Osteoblast (primary cell): ENCODE results near the gene OSBPL6. TPM values are rescaled to one million over a fixed set of nuclear protein-coding genes. Genes with fewer than 3 reads are reported as not detected.

Experiments
- DNase-seq: peaks from one replicate; pipeline ENCODE4 v3.0.0; 2011; ENCODE audit warnings: low spot score, mixed read lengths; ENCODE audit not compliant: insufficient read length; ENCODE audit errors: missing footprints
- H2AFZ ChIP-seq: 2 replicates; pipeline ENCODE4 v1.6.0; 2011; ENCODE audit warnings: mild to moderate bottlenecking, low read length
- H3K27ac ChIP-seq: 2 replicates; pipeline ENCODE4 v1.5.1; 2011; ENCODE audit warnings: mild to moderate bottlenecking, low read depth, low read length, moderate library complexity
- H3K27me3 ChIP-seq: 2 replicates; pipeline ENCODE4 v1.6.0; 2012; ENCODE audit warnings: mild to moderate bottlenecking, control low read depth, inconsistent platforms, low read length, moderate library complexity; ENCODE audit not compliant: insufficient read depth
- H3K36me3 ChIP-seq: 2 replicates; pipeline ENCODE4 v1.5.1; 2011; ENCODE audit warnings: mild to moderate bottlenecking, low read length, control low read depth, moderate library complexity; ENCODE audit not compliant: insufficient read depth
- H3K4me1 ChIP-seq: 2 replicates; pipeline ENCODE4 v1.5.1; 2011; ENCODE audit warnings: mild to moderate bottlenecking, low read length, control low read depth, moderate library complexity; ENCODE audit not compliant: insufficient read depth
- H3K4me2 ChIP-seq: 2 replicates; pipeline ENCODE4 v1.6.0; 2011; ENCODE audit warnings: mild to moderate bottlenecking, low read length; ENCODE audit not compliant: insufficient read depth
- H3K4me3 ChIP-seq: fragments of 200-600 bp; sonication (generic); 3 replicates; pipeline ENCODE4 v1.5.1; 2012; ENCODE audit warnings: mild to moderate bottlenecking, low read length, inconsistent platforms; ENCODE audit not compliant: insufficient read depth
- H3K79me2 ChIP-seq: 2 replicates; pipeline ENCODE4 v1.6.0; 2012; ENCODE audit warnings: mild to moderate bottlenecking, low read length, control low read depth, inconsistent platforms; ENCODE audit not compliant: insufficient read depth
- H3K9me3 ChIP-seq: 2 replicates; pipeline ENCODE4 v1.5.1; 2011; ENCODE audit warnings: low read depth, low read length, control low read depth
- H4K20me1 ChIP-seq: 2 replicates; pipeline ENCODE4 v1.6.0; 2012; ENCODE audit warnings: mild to moderate bottlenecking, low read length, control low read depth; ENCODE audit not compliant: insufficient read depth
- total RNA-seq: library from RNA; depleted of rRNA; stranded (reverse); fragments of >200 nt; gene quantifications from 2 replicates; pipeline ENCODE4 v1.2.3, GENCODE V29; 2012
- TF ChIP-seq, protein P1 (sequence below): IDR thresholded peaks from 2 replicates; pipeline ENCODE4 v1.5.1; 2011; ENCODE audit warnings: mild to moderate bottlenecking, low read depth, low read length, moderate library complexity; ENCODE audit errors: extremely low read depth

OSBPL6 gene
- total RNA-seq, 1 donor, result 5.4 TPM

DNA sequence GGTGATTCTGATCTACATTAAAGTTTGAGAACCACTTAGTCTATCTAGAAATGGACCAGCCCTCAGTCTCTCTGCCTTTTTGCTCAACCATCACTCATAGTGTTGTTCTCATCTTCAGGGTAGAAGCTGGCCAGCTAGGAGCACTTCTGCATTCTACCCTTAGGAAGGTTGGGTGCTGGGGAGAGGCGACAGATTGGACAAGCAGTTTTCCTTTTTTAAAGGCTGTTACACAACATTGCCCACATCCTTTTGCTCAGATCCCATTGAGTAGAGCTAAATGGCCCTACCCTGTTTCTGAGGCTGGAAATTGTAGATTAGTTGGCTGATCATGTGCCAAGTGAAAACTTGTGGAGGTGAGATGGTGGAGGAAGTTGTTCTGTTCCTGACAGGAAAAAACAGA is 35.6 kb downstream of the OSBPL6 start:
- Histone ChIP-seq H3K9me3 (no peaks in the 10 kb centered on the region), H3K27ac (no peak overlapping the region), H3K36me3 (no peaks in the 10 kb centered on the region), H3K4me1 (peaks cover 12% of the 10 kb centered on the region), H4K20me1 (no peaks in the 10 kb centered on the region), H2AFZ (no peak overlapping the region), H3K4me3 (no peak overlapping the region), H3K27me3 (no peaks in the 10 kb centered on the region), H3K79me2 (no peaks in the 10 kb centered on the region), H3K4me2 (no peak overlapping the region)
- TF ChIP-seq, protein P1, sequence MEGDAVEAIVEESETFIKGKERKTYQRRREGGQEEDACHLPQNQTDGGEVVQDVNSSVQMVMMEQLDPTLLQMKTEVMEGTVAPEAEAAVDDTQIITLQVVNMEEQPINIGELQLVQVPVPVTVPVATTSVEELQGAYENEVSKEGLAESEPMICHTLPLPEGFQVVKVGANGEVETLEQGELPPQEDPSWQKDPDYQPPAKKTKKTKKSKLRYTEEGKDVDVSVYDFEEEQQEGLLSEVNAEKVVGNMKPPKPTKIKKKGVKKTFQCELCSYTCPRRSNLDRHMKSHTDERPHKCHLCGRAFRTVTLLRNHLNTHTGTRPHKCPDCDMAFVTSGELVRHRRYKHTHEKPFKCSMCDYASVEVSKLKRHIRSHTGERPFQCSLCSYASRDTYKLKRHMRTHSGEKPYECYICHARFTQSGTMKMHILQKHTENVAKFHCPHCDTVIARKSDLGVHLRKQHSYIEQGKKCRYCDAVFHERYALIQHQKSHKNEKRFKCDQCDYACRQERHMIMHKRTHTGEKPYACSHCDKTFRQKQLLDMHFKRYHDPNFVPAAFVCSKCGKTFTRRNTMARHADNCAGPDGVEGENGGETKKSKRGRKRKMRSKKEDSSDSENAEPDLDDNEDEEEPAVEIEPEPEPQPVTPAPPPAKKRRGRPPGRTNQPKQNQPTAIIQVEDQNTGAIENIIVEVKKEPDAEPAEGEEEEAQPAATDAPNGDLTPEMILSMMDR, result no peak
- DNase-seq, result no peak

DNA sequence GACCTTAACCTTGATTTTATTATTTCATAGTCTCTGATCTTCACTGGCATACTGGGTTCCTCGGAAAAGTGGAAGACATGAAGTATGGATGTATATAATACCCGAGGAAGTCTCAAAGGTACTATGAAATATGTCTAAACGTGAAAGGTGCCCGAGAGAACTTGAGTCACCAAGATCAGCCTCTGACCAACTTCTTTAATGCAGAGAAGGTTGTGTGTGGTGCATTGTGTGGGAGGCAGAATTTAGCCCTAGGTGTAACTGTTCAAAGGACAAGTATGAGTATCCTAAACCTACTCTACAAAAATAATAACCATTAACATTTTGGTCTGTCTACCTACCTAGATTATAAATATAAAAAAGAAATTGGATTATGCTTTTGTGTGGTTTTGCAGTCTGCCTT is 36.1 kb downstream of the OSBPL6 start:
- Histone ChIP-seq H3K4me1 (peaks cover 8% of the 10 kb centered on the region), H3K79me2 (no peaks in the 10 kb centered on the region), H3K9me3 (no peaks in the 10 kb centered on the region), H3K4me3 (no peak overlapping the region), H3K27ac (no peak overlapping the region), H4K20me1 (no peaks in the 10 kb centered on the region), H3K27me3 (no peaks in the 10 kb centered on the region), H3K36me3 (no peaks in the 10 kb centered on the region), H2AFZ (no peak overlapping the region), H3K4me2 (no peak overlapping the region)
- TF ChIP-seq, protein P1, result no peak
- DNase-seq, result no peak

DNA sequence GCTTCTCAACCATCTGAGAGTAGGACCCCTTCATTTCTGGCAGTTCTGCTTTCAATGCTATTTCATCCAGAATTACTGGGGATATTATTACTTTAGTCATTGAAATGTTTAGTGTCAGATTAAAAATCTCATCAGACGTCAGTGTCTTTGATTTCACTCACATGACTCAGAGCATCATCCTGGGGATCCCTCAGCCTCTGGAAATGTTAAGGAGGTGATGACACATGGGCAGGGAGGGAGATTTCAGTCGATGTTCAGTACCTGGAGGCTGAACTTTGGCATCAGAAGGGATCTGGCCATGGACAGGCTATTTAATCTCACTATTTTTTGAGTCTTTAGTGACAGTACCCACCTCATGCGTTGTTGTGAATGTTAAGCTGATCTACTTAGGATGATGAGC is 39.1 kb downstream of the OSBPL6 start:
- H3K4me2 ChIP-seq, result no peak overlapping the region
- no peak overlapping the region for H2AFZ ChIP-seq
- no peak overlapping the region for H3K27ac ChIP-seq
- H3K9me3 ChIP-seq, result no peaks in the 10 kb centered on the region
- no peaks in the 10 kb centered on the region for H3K36me3 ChIP-seq
- TF ChIP-seq, protein P1, result no peak
- no peaks in the 10 kb centered on the region for H3K27me3 ChIP-seq
- no peaks in the 10 kb centered on the region for H4K20me1 ChIP-seq
- no peak overlapping the region for H3K4me3 ChIP-seq
- H3K4me1 ChIP-seq, result peaks cover 10% of the 10 kb centered on the region
- H3K79me2 ChIP-seq, result no peaks in the 10 kb centered on the region
- no peak for DNase-seq

DNA sequence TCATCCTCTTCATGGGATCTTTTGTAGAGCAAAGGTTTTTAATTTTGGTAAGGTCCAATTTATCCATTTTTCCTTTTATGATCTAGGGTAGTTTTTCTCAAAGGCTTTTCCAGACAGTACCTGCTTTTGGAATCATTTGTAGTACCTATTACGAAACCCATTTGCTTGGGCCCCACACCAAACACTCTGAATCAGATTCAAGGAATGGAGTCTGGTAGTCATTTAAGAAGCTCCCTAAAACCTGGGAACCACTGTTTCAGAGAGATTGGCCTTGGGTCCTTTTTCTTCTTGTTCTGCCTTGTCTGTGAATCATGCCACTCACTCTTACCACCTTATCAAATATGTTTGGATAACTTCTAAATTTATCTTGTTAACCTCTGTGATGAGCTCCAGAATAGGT is 40.3 kb downstream of the OSBPL6 start:
- Histone ChIP-seq H3K27me3 (no peaks in the 10 kb centered on the region), H2AFZ (no peak overlapping the region), H3K4me2 (no peak overlapping the region), H3K36me3 (no peaks in the 10 kb centered on the region), H4K20me1 (no peaks in the 10 kb centered on the region), H3K9me3 (no peaks in the 10 kb centered on the region), H3K4me1 (peaks cover 11% of the 10 kb centered on the region), H3K79me2 (no peaks in the 10 kb centered on the region), H3K4me3 (no peak overlapping the region), H3K27ac (no peak overlapping the region)
- DNase-seq, result no peak
- TF ChIP-seq, protein P1, result no peak
